DND-41 (cell line): Measurements from ENCODE around the gene RNF220.
A peak's percentile ranks its signal among the peaks of the same experiment; 100 is the strongest.

ENCODE experiments used
- ATAC-seq: fragments of 200-7000 bp; cut with Tn5 transposase; 3 replicates; pipeline ENCODE4 v1.9.1; 2021; ENCODE audit warnings: low read depth; ENCODE audit not compliant: insufficient read depth
- DNase-seq: peaks from one replicate; pipeline ENCODE4 v3.0.0-alpha.2; 2020
- H2AFZ ChIP-seq: 2 replicates; pipeline ENCODE4 v1.6.0; 2012; ENCODE audit warnings: low read depth, low read length
- H3K27ac ChIP-seq: 2 replicates; pipeline ENCODE4 v1.5.1; 2012; ENCODE audit warnings: low read length, inconsistent platforms
- H3K27me3 ChIP-seq: fragments of 200-600 bp; sonication (generic); 2 replicates; pipeline ENCODE4 v1.6.0; 2012; ENCODE audit warnings: low read length, mild to moderate bottlenecking, inconsistent platforms; ENCODE audit not compliant: insufficient read depth, poor library complexity
- H3K36me3 ChIP-seq: 2 replicates; pipeline ENCODE4 v1.5.1; 2012; ENCODE audit warnings: low read length, inconsistent platforms; ENCODE audit not compliant: insufficient read depth
- H3K4me1 ChIP-seq: 2 replicates; pipeline ENCODE4 v1.5.1; 2012; ENCODE audit warnings: mild to moderate bottlenecking, low read length; ENCODE audit not compliant: insufficient read depth
- H3K4me2 ChIP-seq: 2 replicates; pipeline ENCODE4 v1.6.0; 2012; ENCODE audit warnings: mild to moderate bottlenecking, moderate library complexity, low read length, inconsistent platforms; ENCODE audit not compliant: insufficient read depth
- H3K4me3 ChIP-seq, 2 experiments: fragments of 200-600 bp in 1 of 2; shearing (Covaris generic) in 1 of 2; 2 replicates each; pipeline ENCODE4 v1.5.1; 2012 to 2016; ENCODE audit warnings: inconsistent platforms in 2 of 2, low read length in 2 of 2, mild to moderate bottlenecking in 2 of 2, low read depth in 1 of 2, moderate library complexity in 1 of 2
- H3K79me2 ChIP-seq: 2 replicates; pipeline ENCODE4 v1.6.0; 2012; ENCODE audit warnings: low read length, inconsistent platforms; ENCODE audit not compliant: insufficient read depth
- H3K9ac ChIP-seq: 2 replicates; pipeline ENCODE4 v1.6.0; 2012; ENCODE audit warnings: low read depth, mild to moderate bottlenecking, inconsistent platforms, low read length, moderate library complexity
- H3K9me3 ChIP-seq: 2 replicates; pipeline ENCODE4 v1.5.1; 2012; ENCODE audit warnings: low read length, moderate library complexity, mild to moderate bottlenecking, inconsistent platforms; ENCODE audit not compliant: insufficient read depth, severe bottlenecking
- H4K20me1 ChIP-seq: 2 replicates; pipeline ENCODE4 v1.6.0; 2012; ENCODE audit warnings: low read length; ENCODE audit not compliant: insufficient read depth
- EZH2 ChIP-seq: IDR thresholded peaks from 3 replicates; pipeline ENCODE4 v1.6.1; 2012; ENCODE audit warnings: borderline replicate concordance, low read depth, mild to moderate bottlenecking, moderate library complexity, low read length, inconsistent platforms; ENCODE audit not compliant: severe bottlenecking
- TF ChIP-seq, protein P1 (sequence below): IDR thresholded peaks from 2 replicates; pipeline ENCODE4 v1.5.1; 2012; ENCODE audit warnings: borderline replicate concordance, low read length, moderate library complexity, mild to moderate bottlenecking; ENCODE audit not compliant: poor library complexity, severe bottlenecking; ENCODE audit errors: extremely low read depth

Gene RNF220

GRCh38 chr1:44377925-44378784, 26.9 kb upstream of the RNF220 start:
- Histone ChIP-seq H3K79me2 (no peaks in the 10 kb centered on the region), H3K27ac (no peak overlapping the region), H3K36me3 (no peaks in the 10 kb centered on the region), H4K20me1 (no peaks in the 10 kb centered on the region), H3K4me1 (no peaks in the 10 kb centered on the region), H2AFZ (no peak overlapping the region), H3K9ac (no peak overlapping the region), H3K4me2 (no peak overlapping the region), H3K27me3 (peaks cover 16% of the 10 kb centered on the region), H3K9me3 (no peaks in the 10 kb centered on the region), H3K4me3 (no peak overlapping the region)
- peak; percentile 50 for DNase-seq
- TF ChIP-seq, protein P1, sequence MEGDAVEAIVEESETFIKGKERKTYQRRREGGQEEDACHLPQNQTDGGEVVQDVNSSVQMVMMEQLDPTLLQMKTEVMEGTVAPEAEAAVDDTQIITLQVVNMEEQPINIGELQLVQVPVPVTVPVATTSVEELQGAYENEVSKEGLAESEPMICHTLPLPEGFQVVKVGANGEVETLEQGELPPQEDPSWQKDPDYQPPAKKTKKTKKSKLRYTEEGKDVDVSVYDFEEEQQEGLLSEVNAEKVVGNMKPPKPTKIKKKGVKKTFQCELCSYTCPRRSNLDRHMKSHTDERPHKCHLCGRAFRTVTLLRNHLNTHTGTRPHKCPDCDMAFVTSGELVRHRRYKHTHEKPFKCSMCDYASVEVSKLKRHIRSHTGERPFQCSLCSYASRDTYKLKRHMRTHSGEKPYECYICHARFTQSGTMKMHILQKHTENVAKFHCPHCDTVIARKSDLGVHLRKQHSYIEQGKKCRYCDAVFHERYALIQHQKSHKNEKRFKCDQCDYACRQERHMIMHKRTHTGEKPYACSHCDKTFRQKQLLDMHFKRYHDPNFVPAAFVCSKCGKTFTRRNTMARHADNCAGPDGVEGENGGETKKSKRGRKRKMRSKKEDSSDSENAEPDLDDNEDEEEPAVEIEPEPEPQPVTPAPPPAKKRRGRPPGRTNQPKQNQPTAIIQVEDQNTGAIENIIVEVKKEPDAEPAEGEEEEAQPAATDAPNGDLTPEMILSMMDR, result peak; percentile 73
- no peak for TF ChIP-seq EZH2
- peak; percentile 54; the same call in 1 of the 3 replicates for ATAC-seq

DNA sequence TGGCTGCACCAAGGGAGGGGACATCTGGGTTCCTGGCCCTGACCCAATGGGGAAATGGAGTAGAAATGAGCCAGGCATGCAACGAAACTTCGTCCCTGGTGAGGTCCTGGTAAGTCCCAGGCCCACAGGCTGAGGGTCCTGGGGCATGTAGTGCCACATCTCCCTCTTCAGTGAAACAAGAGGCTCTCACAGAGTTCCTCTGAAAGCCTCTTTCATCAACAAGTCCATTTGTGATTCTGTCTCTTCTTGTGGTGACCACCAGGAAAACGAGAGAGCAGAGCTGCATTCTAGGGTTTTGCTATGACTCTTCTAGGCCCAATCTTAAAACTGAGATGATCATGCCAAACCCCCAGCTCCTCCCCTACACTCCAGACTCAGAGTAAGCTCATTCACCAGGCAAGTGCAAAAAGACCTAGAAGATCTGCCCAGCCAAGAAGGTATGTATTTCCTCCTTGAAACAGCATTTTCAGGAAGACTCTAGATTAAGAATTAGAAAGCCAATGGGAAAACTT, 24.3 kb upstream of the RNF220 start:
- Histone ChIP-seq H4K20me1 (no peaks in the 10 kb centered on the region), H2AFZ (no peak overlapping the region), H3K9ac (no peak overlapping the region), H3K27ac (no peak overlapping the region), H3K4me3 (no peak overlapping the region), H3K79me2 (no peaks in the 10 kb centered on the region), H3K4me2 (no peak overlapping the region), H3K4me1 (no peaks in the 10 kb centered on the region), H3K36me3 (no peaks in the 10 kb centered on the region), H3K9me3 (no peaks in the 10 kb centered on the region), H3K27me3 (peaks cover 16% of the 10 kb centered on the region)
- no peak for ATAC-seq
- DNase-seq, result no peak
- TF ChIP-seq EZH2, result no peak
- TF ChIP-seq, protein P1, result no peak

GRCh38 chr1:44388551-44388950, 16.5 kb upstream of the RNF220 start:
- H2AFZ ChIP-seq, result no peak overlapping the region
- H3K27me3 ChIP-seq, result peaks cover 17% of the 10 kb centered on the region
- H3K9me3 ChIP-seq, result no peaks in the 10 kb centered on the region
- no peak overlapping the region for H3K27ac ChIP-seq
- DNase-seq, result no peak
- H3K79me2 ChIP-seq, result no peaks in the 10 kb centered on the region
- H4K20me1 ChIP-seq, result no peaks in the 10 kb centered on the region
- no peak overlapping the region for H3K4me3 ChIP-seq
- no peak for ATAC-seq
- H3K9ac ChIP-seq, result no peak overlapping the region
- H3K36me3 ChIP-seq, result no peaks in the 10 kb centered on the region
- no peaks in the 10 kb centered on the region for H3K4me1 ChIP-seq
- no peak overlapping the region for H3K4me2 ChIP-seq
- TF ChIP-seq EZH2, result no peak
- TF ChIP-seq, protein P1, result no peak
